IMR-90 (cell line): ENCODE data around the gene VAMP3. TPM values are rescaled to one million over a fixed set of nuclear protein-coding genes. Genes with fewer than 3 reads are reported as not detected.

Source experiments
- ATAC-seq: fragments of 200-7000 bp; cut with Tn5 transposase; 2 replicates; pipeline ENCODE4 v1.9.1; 2020; ENCODE audit warnings: low read depth, mild to moderate bottlenecking, moderate library complexity
- BruUV-seq: library from RNA; stranded (reverse); fragments of 400-500 nt; replicated peaks from 2 replicates; lab custom pipeline; 2021; lab: Mats Ljungman, UMichigan
- CTCF ChIA-PET: fragments of 300-600 bp; formaldehyde crosslinking; extraction: SDS; loops from one replicate; lab custom pipeline; 2021; ENCODE audit warnings: antibody characterized with exemption; lab: Yijun Ruan, JAX
- POLR2A ChIA-PET: fragments of 300-600 bp; sonication (Branson Sonifier 250); formaldehyde crosslinking; loops from one replicate; lab custom pipeline; 2022; ENCODE audit warnings: antibody characterized with exemption; ENCODE audit not compliant: unreplicated experiment; lab: Charles Lee
- DNase-seq: peaks from one replicate; pipeline ENCODE4 v3.0.0; 2013
- H2AFZ ChIP-seq: replicated peaks from 2 replicates; pipeline ENCODE3; 2013; ENCODE audit warnings: low read length, mild to moderate bottlenecking; ENCODE audit not compliant: poor library complexity
- H2AK5ac ChIP-seq: 2 replicates; pipeline ENCODE4 v1.6.1; 2013; ENCODE audit warnings: low read depth, low read length, inconsistent platforms
- H2AK9ac ChIP-seq: replicated peaks from 2 replicates; pipeline ENCODE3; 2013; ENCODE audit warnings: mild to moderate bottlenecking, low read depth, low read length, moderate library complexity; ENCODE audit not compliant: poor library complexity
- H2BK120ac ChIP-seq: 2 replicates; pipeline ENCODE4 v1.6.1; 2013; ENCODE audit warnings: low read depth, low read length, inconsistent platforms
- H2BK15ac ChIP-seq: 3 replicates; pipeline ENCODE4 v1.6.1; 2013; ENCODE audit warnings: low read depth, low read length, inconsistent platforms
- H2BK20ac ChIP-seq: 2 replicates; pipeline ENCODE4 v1.6.1; 2013; ENCODE audit warnings: low read depth, mild to moderate bottlenecking, inconsistent platforms, low read length, moderate library complexity
- H2BK5ac ChIP-seq: 2 replicates; pipeline ENCODE4 v1.6.1; 2013; ENCODE audit warnings: mild to moderate bottlenecking, low read depth, low read length, inconsistent platforms; ENCODE audit not compliant: poor library complexity, severe bottlenecking
- H3K14ac ChIP-seq: replicated peaks from 2 replicates; pipeline ENCODE4 v1.6.1; 2013; ENCODE audit warnings: low read depth, low read length, inconsistent platforms
- H3K18ac ChIP-seq: 2 replicates; pipeline ENCODE4 v1.6.1; 2013; ENCODE audit warnings: low read depth, low read length, control low read depth
- H3K23ac ChIP-seq: 2 replicates; pipeline ENCODE4 v1.6.1; 2013; ENCODE audit warnings: low read depth, low read length, inconsistent platforms
- H3K27ac ChIP-seq: 2 replicates; pipeline ENCODE4 v1.5.1; 2013; ENCODE audit warnings: mild to moderate bottlenecking, control low read depth, low read length; ENCODE audit not compliant: insufficient read depth
- H3K27me3 ChIP-seq: 2 replicates; pipeline ENCODE4 v1.6.1; 2013; ENCODE audit warnings: low read length; ENCODE audit not compliant: control insufficient read depth, insufficient read depth
- H3K36me3 ChIP-seq: 2 replicates; pipeline ENCODE4 v1.6.1; 2013; ENCODE audit warnings: low read length, mixed read lengths; ENCODE audit not compliant: control insufficient read depth, insufficient read depth
- H3K4ac ChIP-seq: 2 replicates; pipeline ENCODE4 v1.6.1; 2013; ENCODE audit warnings: low read depth, low read length, inconsistent platforms
- H3K4me1 ChIP-seq: 2 replicates; pipeline ENCODE4 v1.6.1; 2013; ENCODE audit warnings: low read length, mixed read lengths; ENCODE audit not compliant: control insufficient read depth, insufficient read depth
- H3K4me2 ChIP-seq: 2 replicates; pipeline ENCODE4 v1.6.1; 2013; ENCODE audit warnings: low read depth, mild to moderate bottlenecking, control low read depth, low read length, moderate library complexity
- H3K4me3 ChIP-seq: 2 replicates; pipeline ENCODE4 v1.5.1; 2013; ENCODE audit warnings: low read depth, mild to moderate bottlenecking, control low read depth, low read length, moderate library complexity; ENCODE audit not compliant: insufficient read depth
- H3K56ac ChIP-seq: 2 replicates; pipeline ENCODE4 v1.6.1; 2013; ENCODE audit warnings: low read length, inconsistent platforms; ENCODE audit not compliant: insufficient read depth; ENCODE audit errors: extremely low read depth
- H3K79me1 ChIP-seq, 2 experiments: 2 replicates each; pipeline ENCODE4 v1.6.1; 2013; ENCODE audit warnings: low read length in 2 of 2, inconsistent platforms in 1 of 2, low read depth in 1 of 2
- H3K9ac ChIP-seq: 2 replicates; pipeline ENCODE4 v1.6.1; 2013; ENCODE audit warnings: low read depth, low read length, control low read depth
- H3K9me1 ChIP-seq: 2 replicates; pipeline ENCODE4 v1.6.1; 2013; ENCODE audit warnings: low read length, inconsistent platforms; ENCODE audit not compliant: insufficient read depth
- H3K9me3 ChIP-seq: 2 replicates; pipeline ENCODE4 v1.6.1; 2013; ENCODE audit warnings: low read length; ENCODE audit not compliant: control insufficient read depth, insufficient read depth
- H4K20me1 ChIP-seq: 2 replicates; pipeline ENCODE4 v1.6.1; 2013; ENCODE audit warnings: low read length, inconsistent platforms; ENCODE audit not compliant: insufficient read depth
- H4K5ac ChIP-seq: 2 replicates; pipeline ENCODE4 v1.6.1; 2013; ENCODE audit warnings: mild to moderate bottlenecking, low read depth, low read length, control low read depth
- H4K8ac ChIP-seq, 2 experiments: 2 replicates each; pipeline ENCODE4 v1.6.1; 2013; ENCODE audit warnings: low read depth in 2 of 2, low read length in 2 of 2, control low read depth in 1 of 2, inconsistent platforms in 1 of 2
- H4K91ac ChIP-seq: 2 replicates; pipeline ENCODE4 v1.6.1; 2013; ENCODE audit warnings: low read depth, low read length, inconsistent platforms; ENCODE audit not compliant: insufficient read depth
- FOS ChIP-seq: fragments of 150-350 bp; IDR thresholded peaks from 2 replicates; pipeline ENCODE4 v1.6.1; 2016; ENCODE audit warnings: low read depth, low read length
- MXI1 ChIP-seq: IDR thresholded peaks from 2 replicates; pipeline ENCODE4 v1.6.1; 2012; ENCODE audit warnings: low read depth, mild to moderate bottlenecking, low read length, moderate library complexity, borderline replicate concordance
- NFE2L2 ChIP-seq: fragments of 150-350 bp; IDR thresholded peaks from 2 replicates; pipeline ENCODE4 v1.6.1; 2016; ENCODE audit warnings: low read depth, mild to moderate bottlenecking, low read length
- RFX5 ChIP-seq: IDR thresholded peaks from 2 replicates; pipeline ENCODE4 v1.8.0; 2012; ENCODE audit warnings: low read depth, mild to moderate bottlenecking, low read length, moderate library complexity
- WGBS, 2 experiments: methylation state at CpG; one replicate each; pipeline versions ENCODE4 v1.1.5 to v1.1.7; 2013; ENCODE audit warnings: missing lambda C conversion rate in 2 of 2; ENCODE audit not compliant: insufficient read length in 1 of 2; ENCODE audit errors: extremely low coverage in 2 of 2; 5-methylcytosine and 5-hydroxymethylcytosine counted together
- dilution Hi-C: fragments of 300-500 bp; cut with HindIII; formaldehyde crosslinking; loops from one replicate; pipeline ENCODE4 v1.14.3; 2018; ENCODE audit warnings: low sequenced_read_pairs; ENCODE audit not compliant: unreplicated experiment
- in situ Hi-C: fragments of 300-500 bp; cut with MboI; formaldehyde crosslinking; loops from 3 replicates; pipeline ENCODE4 v1.14.3; 2019; ENCODE audit warnings: low sequenced_read_pairs, inconsistent platforms, mixed read lengths
- intact Hi-C: fragments of 100-400 bp; cut with micrococcal nuclease; formaldehyde crosslinking; loops from 2 replicates; pipeline ENCODE4 v1.10.0; 2022
- polyA plus RNA-seq, 3 experiments: library from polyadenylated mRNA; depleted of rRNA; stranded (reverse); fragments of >200 nt; gene quantifications; 2 replicates each; pipeline ENCODE4 v1.2.3, GENCODE V29; 2012; ENCODE audit warnings: low replicate concordance in 1 of 3
- total RNA-seq: library from RNA; depleted of rRNA; stranded (reverse); fragments of >200 nt; gene quantifications from 2 replicates; pipeline ENCODE4 v1.2.3, GENCODE V29; 2012

VAMP3 gene
- total and polyA plus RNA-seq, 2 of the 4 experiments (the other 2 are of a cell fraction) = 99.1 to 354 TPM

DNA sequence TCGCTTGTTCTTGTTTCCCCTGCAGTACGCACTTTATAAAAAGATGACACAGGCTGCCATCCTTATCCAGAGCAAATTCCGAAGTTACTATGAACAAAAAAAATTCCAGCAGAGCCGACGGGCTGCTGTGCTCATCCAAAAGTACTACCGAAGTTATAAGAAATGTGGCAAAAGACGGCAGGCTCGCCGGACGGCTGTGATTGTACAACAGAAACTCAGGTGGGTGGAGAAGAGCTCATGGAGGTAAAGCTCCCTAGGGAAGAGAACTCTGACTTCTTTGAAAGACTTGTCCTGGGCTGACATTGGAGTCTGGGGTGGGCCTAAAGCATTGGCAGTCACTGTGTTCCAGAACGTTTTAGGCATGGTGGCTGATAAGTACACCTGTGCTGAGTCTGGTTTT is 19.9 kb upstream of the VAMP3 start:
- ChIA-PET CTCF (interaction anchor here (0.6 to 5.2 kb wide), 3 partner anchors 13 to 84 kb away, joined by 3 to 108 read pairs (median 5); no protein-coding TSS in a partner anchor), POLR2A (no interaction called here)
- no peak overlapping the region for H4K5ac ChIP-seq
- H3K4me2 ChIP-seq = no peak overlapping the region
- 95% methylated on average over 4 of the region's 11 CpGs; no CpG with 5 or more reads in 1 of the 2 experiments for WGBS, 2 experiments
- peaks cover 17% of the 10 kb centered on the region for H3K27me3 ChIP-seq
- no peaks in the 10 kb centered on the region for H3K9me3 ChIP-seq
- H3K36me3 ChIP-seq = no peaks in the 10 kb centered on the region
- dilution Hi-C loops = no loop called here
- H2BK120ac ChIP-seq = no peak overlapping the region
- H3K23ac ChIP-seq = no peak overlapping the region; the same call in 1 of the 2 replicates
- no peak overlapping the region for H3K4ac ChIP-seq
- TF ChIP-seq FOS (no peak), RFX5 (no peak), MXI1 (no peak), NFE2L2 (no peak)
- no peak overlapping the region for H3K4me3 ChIP-seq
- no peak overlapping the region for H2AFZ ChIP-seq
- H3K79me1 ChIP-seq = no peaks in the 10 kb centered on the region
- peaks cover 6% of the 10 kb centered on the region; the same call in 1 of the 2 replicates for H3K4me1 ChIP-seq
- no peak overlapping the region for H2BK20ac ChIP-seq
- H2AK5ac ChIP-seq = no peak overlapping the region
- H4K20me1 ChIP-seq = no peaks in the 10 kb centered on the region
- H3K9me1 ChIP-seq = no peaks in the 10 kb centered on the region
- no peak overlapping the region for H2BK15ac ChIP-seq
- no peak overlapping the region for H2AK9ac ChIP-seq
- no peak overlapping the region for H3K9ac ChIP-seq
- H3K27ac ChIP-seq = no peak overlapping the region
- H3K14ac ChIP-seq = no peak overlapping the region
- no peak overlapping the region for H4K8ac ChIP-seq
- H3K56ac ChIP-seq = no peak overlapping the region
- intact Hi-C loops = no loop called here
- ATAC-seq (no peak), DNase-seq (no peak)
- no TSS peak for BruUV-seq
- no peak overlapping the region for H3K18ac ChIP-seq
- no peak overlapping the region for H4K91ac ChIP-seq
- H2BK5ac ChIP-seq = no peak overlapping the region
- in situ Hi-C loops = loop anchor here (5.0 kb wide), 1 partner anchor 84 kb away; no protein-coding TSS in a partner anchor
